Activated CD4-positive, alpha-beta T cell treated with anti-CD3 and anti-CD28 coated beads, Interleukin-2, amount 50 U/mL, for 16 hours (primary cell): ENCODE measurements around the gene CEP41.
"Not testable (repeated sequence)": the region's sequence is repeated elsewhere in the genome, so short reads cannot be mapped to it uniquely, and the experiment has no call there.

Experiments used
- DNase-seq: peaks from one replicate; pipeline ENCODE4 v3.0.0-alpha.2; 2020

CEP41 gene

DNA sequence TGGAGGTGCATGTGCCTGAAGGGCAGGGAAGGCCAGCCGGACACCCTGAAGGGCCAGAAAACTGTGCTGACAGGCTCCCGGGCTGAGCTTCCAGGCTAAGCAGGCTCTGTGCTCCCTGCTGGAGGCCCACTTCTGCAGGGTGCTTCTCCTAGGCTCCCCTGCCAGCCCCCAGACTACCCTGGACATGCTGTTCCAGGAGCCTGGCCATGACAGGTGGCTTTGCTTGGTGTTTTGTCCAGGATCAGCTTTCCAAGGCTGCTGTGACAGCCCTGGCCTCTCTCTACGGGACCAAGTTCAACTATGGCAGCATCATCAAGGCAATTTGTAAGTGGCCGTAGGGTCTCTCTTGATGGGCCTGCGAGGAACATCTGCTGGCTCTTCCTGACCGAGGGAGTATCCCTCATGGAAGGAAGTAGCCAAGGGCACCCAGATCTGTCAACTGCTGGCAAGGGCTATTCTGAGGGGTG, 55.2 kb downstream of the CEP41 start:
- no peak for DNase-seq

DNA sequence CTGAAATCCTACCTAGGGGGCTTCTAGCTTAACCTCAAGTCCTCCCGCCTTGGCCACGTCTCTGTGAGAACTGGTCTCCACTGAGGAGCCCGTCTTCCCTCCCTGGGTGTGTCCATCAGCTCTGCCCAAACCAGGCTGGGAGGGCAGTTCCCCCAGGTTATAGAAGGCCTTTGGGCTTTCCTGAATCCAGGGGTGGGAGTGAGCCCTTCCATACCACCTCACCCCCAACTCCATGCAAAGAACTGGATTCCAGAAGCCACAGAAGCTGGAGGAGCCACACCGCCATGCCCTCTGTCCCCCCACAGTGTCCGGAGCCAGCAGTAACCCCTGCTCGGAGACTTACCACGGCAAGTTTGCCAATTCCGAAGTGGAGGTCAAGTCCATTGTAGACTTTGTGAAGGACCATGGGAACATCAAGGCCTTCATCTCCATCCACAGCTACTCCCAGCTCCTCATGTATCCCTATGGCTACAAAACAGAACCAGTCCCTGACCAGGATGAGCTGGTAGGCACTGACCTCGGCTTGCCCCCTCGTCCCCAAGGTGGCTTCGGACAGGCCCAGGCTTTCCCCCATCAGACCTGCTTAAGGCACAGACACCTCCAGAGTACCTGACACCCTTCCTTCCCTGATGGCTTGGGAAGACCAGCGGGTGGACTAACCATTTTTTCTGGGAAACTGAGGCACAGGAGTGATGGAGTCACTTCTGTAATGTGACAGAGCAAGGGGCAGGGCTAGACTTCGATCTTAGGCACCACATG, 55.8 kb downstream of the CEP41 start:
- DNase-seq: no peak

GRCh38 chr7:130384371-130384801, 56.4 kb downstream of the CEP41 start:
- DNase-seq: no peak

DNA sequence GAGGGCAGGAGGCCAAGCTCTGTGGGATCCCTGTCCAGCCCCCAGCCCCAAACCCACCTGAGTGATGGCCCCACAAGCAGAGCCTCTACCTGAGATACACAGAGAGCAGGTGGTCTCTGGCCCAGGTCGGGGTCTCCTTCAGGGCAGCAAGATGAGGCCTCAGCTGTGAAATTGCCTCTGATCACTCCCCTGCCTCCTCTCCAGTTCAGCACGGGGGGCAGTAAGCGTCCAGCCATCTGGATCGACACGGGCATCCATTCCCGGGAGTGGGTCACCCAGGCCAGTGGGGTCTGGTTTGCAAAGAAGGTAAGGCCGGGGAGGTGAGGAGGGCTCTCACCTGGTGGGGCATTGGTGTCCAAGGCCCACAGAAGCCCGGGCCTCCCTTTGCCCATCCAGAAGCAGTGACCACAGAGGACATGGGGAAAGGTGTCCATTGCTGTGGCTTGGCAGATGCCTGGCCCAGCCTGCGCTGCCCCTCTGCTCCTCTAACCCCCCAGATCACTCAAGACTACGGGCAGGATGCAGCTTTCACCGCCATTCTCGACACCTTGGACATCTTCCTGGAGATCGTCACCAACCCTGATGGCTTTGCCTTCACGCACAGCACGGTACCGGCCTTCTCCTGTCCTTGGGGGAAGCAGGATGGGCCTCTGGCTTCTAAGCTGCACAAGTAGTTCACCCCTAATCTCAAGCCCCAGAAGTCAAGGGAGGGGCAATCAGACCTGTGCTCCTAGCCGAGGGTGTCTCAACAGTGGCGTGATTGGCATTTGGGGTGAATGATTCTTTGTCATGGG, 57.4 kb downstream of the CEP41 start:
- no peak for DNase-seq

DNA sequence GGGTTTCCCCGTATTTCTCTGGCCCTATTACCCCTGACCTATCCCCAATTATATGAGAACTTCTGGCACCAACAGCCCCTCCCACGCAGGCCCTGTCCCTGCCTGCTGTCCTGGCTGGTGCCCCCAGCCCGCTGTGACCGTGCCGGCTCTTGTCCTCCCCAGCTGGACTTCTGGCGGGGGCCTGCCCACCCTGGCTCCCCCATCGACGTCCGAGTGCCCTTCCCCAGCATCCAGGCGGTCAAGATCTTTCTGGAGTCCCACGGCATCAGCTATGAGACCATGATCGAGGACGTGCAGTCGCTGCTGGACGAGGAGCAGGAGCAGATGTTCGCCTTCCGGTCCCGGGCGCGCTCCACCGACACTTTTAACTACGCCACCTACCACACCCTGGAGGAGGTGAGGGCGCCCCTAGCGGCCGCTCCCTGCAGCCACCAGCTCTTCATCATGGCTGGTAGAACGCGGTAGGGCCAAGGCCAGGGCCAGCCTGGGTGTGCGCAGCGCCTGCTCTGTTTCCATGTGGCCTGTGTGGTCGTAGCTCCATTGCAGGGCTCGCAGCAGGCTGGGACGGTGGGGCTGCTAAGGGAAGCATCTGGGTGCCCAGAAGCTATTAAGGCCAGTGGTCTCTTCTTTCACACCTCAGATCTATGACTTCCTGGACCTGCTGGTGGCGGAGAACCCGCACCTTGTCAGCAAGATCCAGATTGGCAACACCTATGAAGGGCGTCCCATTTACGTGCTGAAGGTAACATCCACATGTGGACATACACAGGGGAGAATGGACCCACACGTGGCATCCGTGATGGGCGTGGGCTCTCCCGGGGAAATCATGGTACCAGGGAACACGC, 59.1 kb downstream of the CEP41 start:
- DNase-seq: no peak

GRCh38 chr7:130380861-130381455, 59.9 kb downstream of the CEP41 start:
- no peak for DNase-seq

GRCh38 chr7:130379921-130380860, 60.6 kb downstream of the CEP41 start, which contains the start of gene CPA1:
Gene CPA1, plus strand, starts transcription at chr7:130380494. Its CDS starts 27 bp downstream, at chr7:130380521.
- DNase-seq: no peak

DNA sequence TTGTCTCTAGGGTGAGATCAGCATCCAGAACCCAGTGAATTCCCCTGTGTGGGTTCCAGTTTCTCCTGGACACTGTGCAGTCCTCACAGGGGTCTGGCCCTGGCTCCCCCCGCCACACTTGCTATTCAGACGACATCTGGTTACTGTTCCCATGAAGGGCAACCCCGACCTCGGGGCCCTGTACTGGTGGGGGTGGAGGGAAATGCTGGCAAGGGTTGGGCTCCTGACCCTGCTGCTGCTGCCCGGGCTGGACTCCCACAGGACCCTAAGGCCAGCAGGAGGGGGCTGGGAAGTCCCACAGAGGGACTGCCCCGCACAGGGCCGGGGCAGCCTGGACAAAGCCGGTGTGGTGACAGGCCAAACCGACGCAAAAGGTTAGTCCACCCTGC, 61.3 kb downstream of the CEP41 start:
- DNase-seq: no peak

GRCh38 chr7:130379019-130379418, 61.8 kb downstream of the CEP41 start:
- no peak for DNase-seq

GRCh38 chr7:130377178-130377577, 63.6 kb downstream of the CEP41 start:
- no peak for DNase-seq

- DNase-seq: not testable (repeated sequence)
These were observed 64.4 kb downstream of the CEP41 start for GRCh38 chr7:130376461-130376860.

DNA sequence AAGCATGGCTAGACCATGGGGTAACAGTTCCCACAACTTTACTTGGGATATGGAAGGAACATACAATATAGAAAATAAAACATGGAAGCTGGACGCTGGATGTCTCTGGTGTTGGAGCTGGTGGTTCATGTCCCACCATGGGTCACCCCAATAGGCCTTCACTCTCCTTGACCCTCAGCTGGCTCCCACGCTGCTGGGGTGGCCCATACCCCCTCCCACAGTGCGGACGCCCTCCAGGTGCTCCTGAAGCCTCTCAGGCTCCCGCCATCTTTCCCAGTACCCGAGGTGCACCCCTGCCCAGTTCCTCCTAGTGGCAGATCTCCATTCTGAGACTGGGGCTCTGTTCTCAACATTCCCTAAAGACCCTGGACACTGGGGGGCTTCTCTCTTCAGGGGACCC, 66.3 kb downstream of the CEP41 start:
- no peak for DNase-seq

- no peak for DNase-seq
These were observed 68.2 kb downstream of the CEP41 start for GRCh38 chr7:130372402-130373165.

GRCh38 chr7:130371046-130371445, 69.8 kb downstream of the CEP41 start:
- DNase-seq: no peak

- no peak for DNase-seq
These were observed 70.8 kb downstream of the CEP41 start for GRCh38 chr7:130369831-130370550.

DNA sequence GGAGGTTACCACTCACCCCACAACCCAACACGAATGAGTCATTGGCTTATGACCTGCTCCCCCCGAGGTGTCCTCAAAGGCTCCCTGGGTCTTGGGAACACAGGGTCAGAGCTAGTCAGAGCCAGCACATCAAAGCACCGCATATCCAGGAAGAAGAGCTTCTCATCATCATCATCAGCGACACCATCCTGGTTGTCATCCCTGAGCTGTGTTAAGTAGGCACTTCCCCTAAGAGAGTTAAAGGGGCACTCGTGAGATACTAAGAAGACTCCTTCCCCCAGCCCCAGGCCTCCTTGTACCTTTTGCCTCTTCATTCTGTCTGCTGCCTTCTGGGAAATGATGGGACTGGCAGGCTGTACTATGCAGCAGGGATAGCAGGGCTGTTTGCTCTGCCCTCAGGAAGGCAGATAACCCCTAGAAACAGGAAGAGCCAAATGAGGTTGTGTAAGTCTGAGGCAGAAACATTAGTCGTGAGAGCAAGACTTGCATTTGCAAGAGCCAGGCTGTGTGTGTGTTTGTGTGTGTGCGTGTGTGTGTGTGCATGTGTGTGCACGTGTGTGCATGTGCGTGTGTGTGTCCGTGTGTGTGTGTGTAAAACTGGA, 71.6 kb downstream of the CEP41 start:
- no peak for DNase-seq

- no peak for DNase-seq
These were observed 72.7 kb downstream of the CEP41 start for GRCh38 chr7:130367836-130368746.

DNA sequence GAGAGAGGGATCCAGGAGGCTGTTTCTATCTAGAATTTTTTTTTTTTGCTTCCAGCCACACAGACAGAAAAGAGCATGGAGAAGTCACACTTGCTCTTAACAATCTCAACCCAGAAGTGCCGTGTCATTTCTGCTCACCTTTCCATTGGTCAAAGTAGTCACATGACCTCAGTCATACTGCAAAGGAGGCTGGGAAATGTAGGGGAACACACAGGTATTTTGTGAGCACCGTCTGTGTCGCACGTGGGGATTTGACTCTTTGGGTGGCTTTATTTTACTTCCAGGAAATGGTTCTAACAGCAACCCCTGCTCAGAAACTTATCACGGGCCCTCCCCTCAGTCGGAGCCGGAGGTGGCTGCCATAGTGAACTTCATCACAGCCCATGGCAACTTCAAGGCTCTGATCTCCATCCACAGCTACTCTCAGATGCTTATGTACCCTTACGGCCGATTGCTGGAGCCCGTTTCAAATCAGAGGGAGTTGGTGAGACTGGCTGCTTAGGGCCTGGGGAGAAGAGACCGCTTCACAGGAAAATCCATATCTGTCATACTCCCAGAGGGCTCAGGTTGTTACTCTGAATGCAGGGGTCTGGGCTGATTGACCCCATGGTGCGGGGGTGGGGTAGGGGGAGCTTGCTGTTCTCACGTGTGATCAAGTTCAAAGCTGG, 73.6 kb downstream of the CEP41 start:
- DNase-seq: no peak
